ENCODE measurements around the gene PIGO.

PIGO gene

DNA sequence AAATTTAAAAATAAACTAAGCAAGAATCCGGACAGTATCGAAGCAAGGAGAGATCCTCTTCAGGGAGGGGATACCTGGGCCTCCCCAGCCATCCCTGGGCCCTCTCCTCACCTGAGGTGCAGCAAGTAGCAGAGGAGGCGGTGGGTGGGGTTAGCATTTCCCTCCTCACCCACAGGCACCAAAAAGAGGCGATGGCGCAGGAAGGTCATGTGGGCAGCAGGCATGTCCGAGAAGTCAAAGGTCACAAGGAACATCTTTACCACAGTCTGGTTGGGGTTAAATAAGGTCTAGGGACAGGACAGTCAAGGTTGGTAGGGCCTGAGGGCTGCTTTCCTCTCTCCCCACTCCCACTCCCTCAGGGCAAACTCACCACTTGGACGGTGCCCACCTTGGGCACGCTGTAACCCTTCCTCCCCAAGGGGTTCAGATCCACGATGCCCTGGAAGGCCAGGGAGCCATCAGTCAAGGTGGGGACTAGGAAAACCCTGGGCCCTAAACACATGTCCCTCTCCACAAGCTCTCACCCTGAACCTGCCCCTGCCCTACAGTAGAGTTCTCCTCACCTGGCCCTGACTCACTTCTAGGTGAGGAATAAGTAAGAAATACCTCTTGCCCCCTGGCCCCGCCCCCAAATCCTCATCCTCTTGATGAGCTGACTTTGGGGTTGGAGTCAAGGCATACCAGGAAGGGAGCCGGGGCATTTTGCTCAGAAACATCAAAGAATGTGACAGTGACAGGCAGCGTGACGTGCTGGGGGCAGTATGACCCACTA, 9.4 kb upstream of the PIGO start:
- no peak for DNase-seq

DNA sequence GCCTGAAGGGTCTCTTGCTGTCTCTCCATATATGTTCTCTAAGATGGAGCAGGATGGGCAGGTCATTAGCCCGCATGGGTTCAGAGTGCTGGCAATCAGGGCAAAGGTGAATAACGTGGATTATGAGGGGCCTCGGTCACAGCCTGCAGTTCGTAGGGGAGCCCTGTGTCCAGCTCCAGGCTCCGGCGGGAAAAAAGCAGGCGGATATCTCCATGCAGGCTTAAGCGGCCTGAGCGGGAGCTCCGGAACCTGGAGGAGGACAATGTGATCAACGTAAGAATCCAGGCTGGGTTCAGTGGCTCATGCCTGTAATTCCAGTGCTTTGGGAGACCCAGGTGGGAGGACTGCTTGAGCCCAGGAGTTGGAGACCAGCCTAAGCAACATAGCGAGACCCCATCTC, 8.7 kb upstream of the PIGO start:
- no peak for DNase-seq

DNA sequence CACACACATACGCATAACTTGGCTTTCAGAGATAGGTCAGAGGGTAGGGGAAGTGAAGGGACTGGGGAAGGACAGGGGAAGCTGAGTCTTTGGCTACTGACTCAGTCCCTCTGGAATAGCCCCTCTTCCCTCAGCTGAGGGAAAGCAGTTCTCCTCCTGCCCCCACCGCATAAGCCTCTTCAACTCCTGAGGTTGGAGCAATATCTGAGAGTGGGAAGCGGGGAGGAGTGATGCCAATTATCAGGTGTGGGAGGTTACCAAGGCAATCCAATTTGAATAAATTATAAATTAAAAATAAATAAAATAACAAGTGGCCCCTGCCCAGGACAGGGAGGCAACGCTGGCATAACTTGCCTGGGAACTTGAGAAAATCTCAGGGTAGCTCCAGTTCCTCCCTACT, 8.2 kb upstream of the PIGO start:
- DNase-seq: no peak

DNA sequence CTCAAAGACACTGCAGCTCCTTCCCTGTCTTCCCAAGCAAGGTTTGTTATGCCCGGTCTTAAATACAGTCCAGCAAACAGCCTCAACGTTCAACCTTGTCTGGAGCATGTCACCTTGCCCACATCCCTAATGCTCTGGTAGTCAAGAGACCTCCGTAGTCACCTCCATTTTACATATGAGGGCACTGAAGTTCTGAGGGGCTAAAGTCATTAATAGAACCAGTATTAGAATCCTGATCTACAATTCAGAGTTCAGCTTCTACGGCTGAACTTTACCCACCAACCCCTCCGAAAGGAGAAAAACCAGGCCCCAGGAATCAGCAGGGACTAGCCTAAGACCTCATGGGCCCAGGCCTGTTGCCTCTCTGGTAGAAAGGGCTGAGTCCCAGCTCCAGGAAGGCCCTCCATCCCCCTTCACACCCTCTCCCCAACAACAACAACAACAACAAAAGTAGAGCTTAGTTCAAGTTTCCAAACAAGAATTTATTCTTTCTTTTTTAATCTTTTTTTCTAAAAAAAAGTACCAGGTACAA, 7.3 kb upstream of the PIGO start:
- DNase-seq: no peak

DNA sequence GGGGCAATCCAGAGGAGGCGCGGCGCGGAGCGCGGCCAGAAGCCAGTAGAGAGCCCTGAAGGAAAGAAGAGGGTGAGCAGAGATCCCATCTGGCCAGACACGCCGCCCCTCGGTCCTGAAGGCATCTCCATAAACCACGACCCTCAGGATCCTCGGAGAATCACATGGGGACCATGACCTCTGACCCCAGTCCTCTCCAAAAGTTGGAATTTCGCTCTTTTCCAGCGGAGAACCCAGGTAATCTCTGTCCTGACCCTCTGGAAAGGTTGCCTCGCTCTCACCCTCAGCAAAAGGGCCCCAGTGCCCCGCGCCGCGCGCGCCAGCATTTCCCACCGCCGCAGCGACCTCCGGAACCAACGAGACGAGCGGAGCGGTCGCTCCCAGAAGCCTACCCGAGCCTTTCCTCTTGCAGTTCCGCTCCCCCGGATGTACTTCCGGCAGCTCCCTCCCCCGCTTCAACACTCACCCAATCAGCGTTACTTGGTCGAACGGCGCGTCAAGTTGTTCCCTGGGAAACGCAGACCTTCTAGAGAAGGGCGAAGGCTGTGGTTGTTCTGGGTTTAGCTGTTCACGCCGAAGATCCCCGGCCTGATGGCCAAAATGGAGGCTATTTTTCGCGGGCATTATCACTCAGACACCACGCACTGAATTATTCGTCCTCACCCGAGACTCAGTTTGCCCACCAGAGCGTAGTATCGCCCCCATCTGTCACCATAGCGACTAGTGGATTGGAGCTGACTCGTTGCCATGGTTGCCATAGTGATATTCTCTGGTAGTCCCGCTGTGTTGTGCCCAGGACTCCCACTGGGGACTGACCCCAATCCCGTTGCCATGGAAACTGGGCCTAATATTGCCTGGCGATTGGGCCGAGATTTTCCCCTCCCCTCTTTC, 6.6 kb upstream of the PIGO start, which contains the start of gene STOML2:
Gene STOML2 (minus strand): TSS at position 363 of the 891 bp plus-strand sequence. CDS start 37 bp downstream, at position 326.
- DNase-seq: peak; percentile 83

DNA sequence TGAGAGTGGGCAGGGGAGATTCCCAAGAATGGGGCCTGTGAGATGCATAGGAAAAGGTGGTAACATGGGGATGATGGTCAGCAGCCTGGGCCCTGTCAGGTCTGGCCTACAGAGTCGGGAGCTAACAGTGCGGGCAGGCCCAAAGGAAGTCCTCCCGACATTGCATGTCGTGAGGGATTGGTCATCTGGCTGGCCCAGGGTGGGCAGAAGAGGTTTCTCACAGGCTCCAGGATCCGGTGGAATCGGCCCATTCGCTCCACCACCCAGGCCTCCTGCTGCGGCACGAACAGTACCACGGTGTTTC, 6.0 kb upstream of the PIGO start:
- DNase-seq: no peak

DNA sequence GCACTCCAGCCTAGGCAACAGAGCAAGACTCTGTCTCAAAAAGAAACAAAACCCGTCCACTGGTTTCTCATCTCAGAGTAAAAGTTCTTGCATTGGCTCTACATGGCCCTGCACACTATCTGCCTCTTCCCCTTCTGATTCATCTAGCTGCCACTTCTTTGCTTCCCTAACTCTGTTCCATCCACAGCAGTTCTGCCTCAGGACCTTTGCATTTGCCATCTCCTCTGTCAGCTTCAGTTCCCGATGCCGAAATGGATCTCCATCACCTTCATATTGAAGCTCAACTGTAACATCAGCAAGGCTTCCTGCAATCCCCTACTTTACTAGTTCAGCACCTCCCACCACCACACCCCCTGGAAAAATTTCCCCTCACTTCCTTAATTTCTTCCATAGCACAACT, 1.2 kb upstream of the PIGO start:
- no peak for DNase-seq

DNA sequence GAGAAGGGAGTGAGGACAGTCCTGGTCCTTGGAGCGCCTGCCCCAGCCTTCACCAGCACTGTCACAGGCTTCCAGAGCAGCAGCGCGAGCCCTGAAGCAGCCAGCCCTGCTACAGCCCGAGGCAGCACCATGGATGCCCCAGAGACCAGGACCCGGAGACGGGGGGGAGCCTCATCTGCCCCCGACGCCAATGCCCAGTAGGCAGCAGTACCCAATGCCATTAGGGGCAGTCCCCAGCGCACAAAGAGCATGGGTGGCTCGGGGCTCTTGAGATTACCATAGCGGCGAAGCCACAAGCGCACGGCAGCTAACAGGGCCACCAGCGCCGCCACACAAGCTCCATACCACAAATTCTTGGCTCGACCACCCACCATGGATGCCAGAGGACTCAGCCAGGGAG, 4.9 kb downstream of the PIGO start:
- no peak for DNase-seq

DNA sequence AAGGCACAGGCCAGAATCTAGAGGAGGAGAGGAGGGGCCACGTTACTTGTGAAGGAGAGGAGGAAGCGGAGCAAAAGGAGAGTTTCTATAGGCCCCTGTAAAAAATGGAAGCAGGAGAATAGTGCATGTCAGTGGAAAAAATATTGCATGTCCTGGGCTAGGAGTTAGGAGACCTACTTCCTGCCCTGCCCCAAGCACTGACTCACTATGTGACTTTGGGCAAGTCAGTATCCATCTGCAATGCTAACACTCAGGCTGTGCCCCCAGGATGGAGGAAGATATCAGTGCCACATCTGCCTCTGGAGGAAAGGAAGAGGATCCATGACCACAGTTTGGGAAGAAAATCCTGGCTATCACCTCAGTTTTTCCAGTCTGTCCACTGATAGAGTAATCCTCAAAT, 7.0 kb downstream of the PIGO start:
- no peak for DNase-seq

DNA sequence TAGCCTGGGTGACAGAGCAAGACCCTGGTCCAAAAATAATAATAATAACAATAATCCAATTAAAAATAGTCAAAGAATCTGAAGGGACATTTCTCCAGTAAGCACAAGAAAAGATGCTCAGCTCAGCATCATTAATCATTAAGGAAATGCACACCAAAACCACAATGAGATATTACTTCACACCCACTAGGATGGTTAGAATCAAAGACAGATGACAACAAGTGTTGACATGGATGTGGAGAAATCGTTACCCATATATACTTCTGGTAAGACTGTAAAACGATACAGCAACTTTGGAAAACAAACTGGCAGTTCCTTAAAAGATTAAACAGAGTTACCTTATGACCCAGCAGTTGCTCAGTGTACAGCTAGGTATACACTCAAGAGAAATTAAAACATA, 11.3 kb downstream of the PIGO start:
- DNase-seq: no peak

DNA sequence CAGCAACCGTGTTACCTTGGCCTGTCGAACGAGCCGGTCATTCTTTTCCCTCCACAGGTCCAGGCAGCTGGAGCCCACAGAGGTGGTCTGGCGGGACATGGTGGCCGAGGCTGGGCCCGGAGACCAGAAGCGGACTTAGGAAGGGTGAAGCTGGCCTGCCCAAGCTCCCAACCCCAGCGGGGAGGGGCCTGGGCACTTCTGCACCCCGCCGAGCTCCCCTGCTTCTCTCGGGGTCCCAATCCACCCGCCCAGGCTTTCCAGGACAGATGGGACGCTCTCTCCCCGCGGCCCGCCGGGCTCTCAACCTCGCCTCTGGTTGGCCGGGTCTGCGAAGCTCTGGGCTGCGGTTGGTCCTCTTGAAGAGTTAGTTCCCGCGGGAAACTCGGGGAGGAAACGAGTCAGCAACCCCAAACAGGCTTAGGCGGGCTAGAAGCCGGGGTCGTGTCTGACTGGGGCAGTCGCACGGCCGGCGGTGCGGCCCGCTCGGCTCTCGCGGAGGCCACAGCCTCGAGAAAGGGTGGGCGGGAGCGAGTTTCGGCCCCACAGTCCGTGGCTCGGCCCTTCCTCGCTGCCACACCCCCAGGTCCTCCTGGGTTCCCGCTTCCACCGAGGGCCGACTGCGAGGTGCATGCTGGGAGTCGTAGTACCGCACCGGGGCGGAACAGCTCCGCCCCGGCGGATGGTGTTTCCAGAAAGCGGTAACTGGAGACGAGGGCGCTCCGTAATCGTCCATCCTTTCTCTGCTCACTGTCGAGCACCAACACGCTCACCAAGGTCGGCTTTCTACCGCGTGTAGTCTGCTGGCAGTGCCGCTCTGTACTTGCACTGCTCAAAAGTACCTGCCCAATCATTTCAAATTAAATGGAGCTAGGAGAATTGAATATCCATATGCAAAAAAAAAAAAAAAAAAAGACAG, 16.7 kb downstream of the PIGO start, which contains the start of gene FANCG:
Gene FANCG (minus strand): TSS at position 517 of the 916 bp plus-strand sequence. CDS start 418 bp downstream, at position 99.
- peak; percentile 78 for DNase-seq

DNA sequence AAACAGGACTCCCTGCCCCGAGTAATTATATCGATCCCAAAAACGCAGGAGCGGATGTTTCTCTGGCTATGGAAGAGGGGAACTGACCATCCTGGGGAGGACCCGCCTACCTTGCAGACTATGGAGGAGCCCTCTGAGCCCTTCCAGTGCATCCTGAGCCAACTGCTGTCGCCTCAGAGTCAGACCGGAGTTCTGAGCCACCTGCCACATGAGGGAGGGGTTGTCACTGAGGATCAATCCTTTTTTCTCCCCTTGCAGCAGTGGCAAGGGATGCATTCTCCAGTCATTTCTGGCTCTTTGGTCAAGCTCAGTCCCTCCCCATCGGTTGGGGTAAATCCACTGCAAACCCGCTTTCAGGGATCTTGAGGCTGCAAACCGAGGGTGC, 17.4 kb downstream of the PIGO start:
- DNase-seq: no peak

DNA sequence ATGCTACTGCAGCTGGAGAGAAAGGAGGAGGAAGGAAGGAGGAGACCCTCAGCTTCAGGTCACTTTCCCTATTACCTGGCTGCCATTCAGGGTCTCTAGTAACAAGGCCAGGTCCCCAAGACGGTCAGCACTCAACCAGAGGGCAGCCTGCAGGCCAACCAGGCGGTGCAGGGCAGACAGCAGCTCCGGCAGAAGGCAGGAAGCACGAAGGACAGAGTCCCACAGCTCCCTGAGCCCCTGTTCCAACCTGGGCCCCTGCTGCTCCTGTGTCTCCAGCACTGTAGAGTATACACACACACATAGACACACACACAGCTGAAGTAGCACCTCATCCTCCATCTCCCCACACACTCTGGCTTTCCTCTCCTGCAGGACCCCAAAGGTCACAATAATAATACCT, 18.3 kb downstream of the PIGO start:
- DNase-seq: no peak

DNA sequence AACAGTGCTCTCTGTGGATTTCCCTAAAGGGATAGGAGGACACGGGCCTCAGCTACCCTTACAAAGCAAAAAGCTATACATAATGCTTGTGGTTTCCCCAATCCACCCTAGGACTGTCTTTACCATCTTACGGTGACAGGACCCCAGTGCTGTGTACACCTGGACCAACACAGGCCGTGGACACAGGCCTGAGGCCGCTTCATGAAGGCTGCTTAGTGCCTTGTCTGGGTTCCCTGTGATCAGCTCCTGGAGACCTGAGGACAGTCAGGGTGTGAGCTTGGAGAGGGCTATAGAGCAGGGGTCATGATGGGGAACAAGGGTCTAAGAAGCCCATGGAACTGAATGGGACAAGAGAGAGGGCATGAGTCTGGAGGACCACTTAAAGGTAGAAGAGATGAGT, 19.5 kb downstream of the PIGO start:
- no peak for DNase-seq

DNA sequence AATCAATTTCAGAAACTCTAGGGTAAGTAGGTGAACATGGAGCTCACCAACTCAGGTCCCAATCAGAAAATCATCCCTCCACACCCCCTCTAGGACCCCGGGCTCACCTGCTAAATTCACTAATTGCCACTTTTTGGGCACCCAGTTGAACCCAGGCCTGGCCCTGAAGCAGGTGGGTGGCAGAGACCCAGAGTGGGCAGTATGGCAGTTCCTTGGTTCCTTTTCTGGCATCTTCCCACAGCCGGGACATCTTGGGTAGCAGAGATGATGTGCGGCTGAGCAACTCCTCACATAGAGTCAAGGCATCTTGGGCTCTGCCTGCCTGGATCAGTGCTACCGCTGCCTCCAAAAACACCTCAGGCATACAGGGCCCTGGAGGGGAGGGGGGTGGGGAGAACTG, 21.0 kb downstream of the PIGO start:
- DNase-seq: no peak

DNA sequence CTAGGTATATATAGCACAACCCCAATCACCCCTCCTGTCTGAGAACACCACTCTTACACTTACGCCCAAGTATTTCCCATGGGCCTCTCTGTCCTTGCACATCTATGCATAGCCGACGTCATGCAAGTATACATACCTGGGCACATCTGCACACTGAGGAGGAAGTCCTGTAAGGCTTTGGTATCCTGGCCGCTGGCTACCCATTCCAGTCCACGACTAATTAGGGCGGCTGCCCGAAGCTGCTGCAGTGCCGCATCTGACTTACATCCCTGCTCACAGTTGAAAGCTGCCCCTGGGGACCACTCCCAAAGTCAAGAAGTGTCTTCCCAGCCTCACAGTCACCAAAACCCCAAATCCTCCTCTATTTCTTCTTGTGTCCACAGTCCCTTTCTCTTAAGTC, 21.6 kb downstream of the PIGO start:
- DNase-seq: no peak

DNA sequence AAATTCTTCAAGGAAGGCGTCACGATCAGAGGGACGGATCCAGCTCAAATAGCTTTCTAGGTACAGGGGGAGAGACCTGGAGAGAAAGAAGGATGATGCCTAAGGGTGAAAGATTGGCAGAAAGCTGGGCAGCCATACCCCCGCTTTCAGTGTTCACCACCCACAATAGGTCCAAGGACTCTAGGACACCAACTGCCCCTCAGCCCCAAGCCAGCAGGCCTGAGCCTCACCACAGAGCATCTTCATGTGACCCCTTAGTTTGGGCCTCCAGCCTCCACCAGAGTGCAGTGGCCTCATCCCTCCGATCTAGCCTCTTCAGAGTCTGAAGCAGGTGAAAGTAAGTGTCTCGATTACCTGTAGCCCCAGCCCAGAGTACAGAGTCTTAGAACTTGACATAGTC, 22.2 kb downstream of the PIGO start:
- no peak for DNase-seq

DNA sequence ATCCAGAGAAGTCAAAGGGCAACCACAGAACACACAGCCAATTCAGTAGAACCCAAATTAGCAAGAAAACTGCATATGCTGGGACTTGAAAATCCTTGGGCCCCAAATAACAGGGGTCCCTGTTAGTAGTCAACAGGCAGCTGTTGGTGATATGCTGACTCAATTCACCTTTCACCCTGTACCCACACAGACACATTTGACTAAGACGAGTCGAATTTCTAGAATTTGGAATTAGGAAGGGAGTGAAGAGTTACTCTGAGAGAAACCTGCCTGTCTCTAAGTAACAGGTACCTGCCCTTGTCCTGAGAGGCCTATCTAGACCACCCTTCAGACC, 23.1 kb downstream of the PIGO start:
- DNase-seq: no peak

DNA sequence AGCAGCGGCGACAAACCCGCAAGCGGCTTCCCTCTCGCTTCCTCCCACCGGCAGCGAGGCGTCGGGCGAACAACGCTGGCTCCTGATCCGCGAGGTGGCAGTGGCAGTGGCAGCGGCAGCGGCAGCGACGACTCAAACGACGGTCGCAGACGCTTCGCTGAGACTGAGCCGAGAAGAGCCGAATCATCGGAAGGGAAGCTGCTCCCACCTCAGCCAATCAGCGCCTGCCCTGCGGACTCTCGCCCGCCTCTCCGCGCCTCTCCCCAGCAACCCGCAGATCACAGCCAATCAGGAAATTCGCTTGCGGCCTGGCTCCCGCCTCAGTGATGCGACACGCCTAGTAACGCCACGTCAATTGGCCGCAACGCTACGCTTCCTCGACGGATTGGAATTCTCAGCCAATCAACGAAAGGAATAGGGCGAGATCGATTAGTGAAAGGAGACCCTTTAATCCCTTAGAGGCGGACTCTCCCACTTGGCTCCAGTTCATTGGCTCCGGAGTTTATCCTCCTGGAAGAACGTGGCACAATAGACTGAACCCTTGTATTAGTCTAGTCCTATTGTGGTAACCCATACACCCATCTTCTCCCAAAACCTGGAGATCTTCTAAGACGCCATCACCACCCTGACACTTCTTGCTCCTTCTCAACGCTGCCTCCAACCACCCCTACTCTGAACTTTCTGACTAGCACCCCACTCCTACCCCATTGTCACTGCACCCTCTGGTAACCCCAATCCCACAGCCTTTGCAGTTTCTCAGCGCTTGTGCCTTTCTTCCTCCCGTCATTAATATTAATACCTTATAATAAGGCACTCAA, 23.7 kb downstream of the PIGO start, which contains the start of gene VCP:
Gene VCP (minus strand): TSS at position 165 of the 818 bp plus-strand sequence. CDS start 272 bp downstream, outside the sequence.
- DNase-seq: peak; percentile 92

DNA sequence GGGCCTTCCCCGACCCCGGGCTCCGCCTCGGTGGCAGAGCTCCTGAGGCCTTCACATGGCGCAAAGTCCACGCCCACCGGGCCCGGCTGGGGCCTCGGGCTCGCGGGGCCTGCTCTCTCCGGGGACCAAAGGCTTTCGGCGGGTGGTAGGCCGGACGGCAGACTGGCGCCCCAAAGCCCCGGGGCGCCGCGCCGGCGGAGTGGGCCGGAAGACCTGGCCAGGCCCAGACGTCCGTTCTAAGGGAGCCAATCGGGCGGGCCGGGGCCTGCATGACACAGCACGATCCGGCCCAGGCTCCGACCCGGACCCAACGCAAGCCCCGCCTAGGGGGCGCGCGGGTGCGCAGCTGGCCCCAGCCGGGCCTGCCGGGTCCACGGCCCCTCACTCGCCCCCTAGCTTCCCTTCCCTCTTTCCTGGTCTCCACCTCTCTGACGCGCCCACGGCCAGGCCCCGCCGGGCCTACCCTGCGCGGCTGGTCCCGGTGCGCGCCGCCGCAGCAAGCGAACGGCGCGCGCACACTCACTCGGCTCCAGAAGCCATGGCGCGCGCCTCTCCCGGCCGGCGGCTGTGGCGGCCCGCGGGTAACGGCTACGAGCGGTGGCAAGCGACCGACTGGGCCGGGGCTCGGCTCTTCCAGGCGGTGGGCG, 24.5 kb downstream of the PIGO start:
- peak; percentile 70 for DNase-seq
